ENCODE data around the gene CHAT.
A peak's percentile ranks its signal among the peaks of the same experiment; 100 is the strongest.

Gene CHAT

DNA sequence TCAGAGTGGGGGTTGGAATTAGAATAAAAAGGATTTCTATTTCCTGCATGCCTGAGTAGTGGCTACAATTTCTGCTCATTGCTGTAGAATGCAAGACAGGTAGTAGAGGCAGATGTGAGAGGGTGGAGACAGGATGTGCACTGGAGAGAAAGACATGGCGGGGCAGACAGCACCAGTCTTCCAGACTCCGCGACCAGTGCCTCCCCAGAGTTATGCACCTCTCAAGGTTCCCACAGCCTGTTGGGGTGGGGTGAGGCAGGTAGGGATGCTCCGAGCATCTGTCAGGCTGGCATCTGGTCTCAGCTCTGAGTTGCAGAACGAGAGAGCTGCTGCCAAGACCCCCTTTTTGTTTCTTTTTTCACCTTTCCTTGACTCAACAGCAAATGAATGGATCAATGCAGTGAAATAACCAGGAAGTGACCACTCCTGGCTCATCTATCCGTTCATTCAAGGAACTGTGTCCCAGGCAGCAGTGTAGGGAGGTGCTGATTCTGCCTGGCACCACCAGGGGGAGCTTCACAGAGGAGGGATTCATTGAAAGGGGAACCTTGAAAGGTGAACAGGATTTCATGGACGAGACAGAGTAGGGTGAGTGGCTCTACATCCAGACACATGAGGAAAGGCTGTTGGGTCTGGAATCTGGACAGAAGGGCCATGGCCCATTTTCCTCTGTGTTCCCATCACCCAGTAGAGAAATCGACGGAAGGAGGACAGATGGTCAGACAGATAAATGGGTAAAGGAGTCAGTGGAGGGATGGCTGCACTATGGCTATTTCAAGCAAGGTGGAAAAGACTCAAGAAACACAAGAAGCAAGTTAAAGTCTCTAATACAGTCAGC is 20.9 kb upstream of the CHAT start:
- no peaks in the 10 kb centered on the region for H3F3A ChIP-seq (ENCODE audit: insufficient read depth, low read length)
- H3K4me3 ChIP-seq (ENCODE audit: low read length), result no peak overlapping the region
- H3K9me3 ChIP-seq (replicated peaks; ENCODE audit: insufficient read depth, low read length), result no peaks in the 10 kb centered on the region
- H3K27ac ChIP-seq (ENCODE audit: low read length), result no peak overlapping the region
- no peak overlapping the region for H3K9ac ChIP-seq (ENCODE audit: low read length)
- H3K9me2 ChIP-seq (replicated peaks; ENCODE audit: insufficient read depth, low read length), result no peaks in the 10 kb centered on the region
- no peaks in the 10 kb centered on the region for H3K36me3 ChIP-seq (replicated peaks; ENCODE audit: insufficient read depth, low read length)
- no peaks in the 10 kb centered on the region for H3K27me3 ChIP-seq (replicated peaks; ENCODE audit: insufficient read depth, low read length)
- 0 out of 2 replicates have a peak overlapping the region, but pooled peaks have one; percentile 4 for H3K4me2 ChIP-seq (ENCODE audit: low read depth, low read length)
- TF ChIP-seq EZH2phosphoT487 (IDR thresholded peaks at IDR 0.05; ENCODE audit: low read length), result no peak
- no peak for TF ChIP-seq EZH2 (optimal IDR thresholded peaks at IDR 0.05; ENCODE audit: low read depth, low read length)
- TF ChIP-seq, protein P1, sequence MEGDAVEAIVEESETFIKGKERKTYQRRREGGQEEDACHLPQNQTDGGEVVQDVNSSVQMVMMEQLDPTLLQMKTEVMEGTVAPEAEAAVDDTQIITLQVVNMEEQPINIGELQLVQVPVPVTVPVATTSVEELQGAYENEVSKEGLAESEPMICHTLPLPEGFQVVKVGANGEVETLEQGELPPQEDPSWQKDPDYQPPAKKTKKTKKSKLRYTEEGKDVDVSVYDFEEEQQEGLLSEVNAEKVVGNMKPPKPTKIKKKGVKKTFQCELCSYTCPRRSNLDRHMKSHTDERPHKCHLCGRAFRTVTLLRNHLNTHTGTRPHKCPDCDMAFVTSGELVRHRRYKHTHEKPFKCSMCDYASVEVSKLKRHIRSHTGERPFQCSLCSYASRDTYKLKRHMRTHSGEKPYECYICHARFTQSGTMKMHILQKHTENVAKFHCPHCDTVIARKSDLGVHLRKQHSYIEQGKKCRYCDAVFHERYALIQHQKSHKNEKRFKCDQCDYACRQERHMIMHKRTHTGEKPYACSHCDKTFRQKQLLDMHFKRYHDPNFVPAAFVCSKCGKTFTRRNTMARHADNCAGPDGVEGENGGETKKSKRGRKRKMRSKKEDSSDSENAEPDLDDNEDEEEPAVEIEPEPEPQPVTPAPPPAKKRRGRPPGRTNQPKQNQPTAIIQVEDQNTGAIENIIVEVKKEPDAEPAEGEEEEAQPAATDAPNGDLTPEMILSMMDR (IDR thresholded peaks at IDR 0.05; ENCODE audit: low read length), result peak; percentile 91
- H3K79me2 ChIP-seq (ENCODE audit: low read length), result no peaks in the 10 kb centered on the region
- no peaks in the 10 kb centered on the region for H4K20me1 ChIP-seq (ENCODE audit: insufficient read depth, low read length)
- DNase-seq, result peak; percentile 62
- H3K4me1 ChIP-seq (ENCODE audit: low read length), result no peaks in the 10 kb centered on the region
- H2AFZ ChIP-seq (ENCODE audit: low read length), result no peak overlapping the region

DNA sequence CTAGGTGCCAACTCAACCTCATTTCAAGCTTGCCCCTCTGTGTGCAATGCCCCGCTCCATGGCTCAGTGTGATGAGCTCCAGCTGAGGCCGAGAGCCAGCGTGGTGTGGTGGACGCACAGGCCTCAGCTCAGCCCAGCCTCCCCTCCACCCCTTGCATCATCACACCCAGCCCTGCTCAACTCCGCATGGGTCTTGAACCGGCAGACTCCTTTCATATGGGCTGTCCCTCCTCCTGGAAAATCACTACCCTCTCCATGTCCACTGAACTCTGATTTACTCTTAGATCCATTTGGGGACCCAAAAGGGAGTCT is 20.3 kb upstream of the CHAT start:
- TF ChIP-seq, protein P1 (IDR thresholded peaks at IDR 0.05; ENCODE audit: low read length), result no peak
- TF ChIP-seq EZH2 (optimal IDR thresholded peaks at IDR 0.05; ENCODE audit: low read depth, low read length), result no peak
- no peak for TF ChIP-seq EZH2phosphoT487 (IDR thresholded peaks at IDR 0.05; ENCODE audit: low read length)
- H3K9ac ChIP-seq (ENCODE audit: low read length), result no peak overlapping the region
- H3K4me2 ChIP-seq (ENCODE audit: low read depth, low read length), result no peak overlapping the region
- H3K4me3 ChIP-seq (ENCODE audit: low read length), result no peak overlapping the region
- H3F3A ChIP-seq (ENCODE audit: insufficient read depth, low read length), result no peaks in the 10 kb centered on the region
- no peak for DNase-seq
- no peaks in the 10 kb centered on the region for H4K20me1 ChIP-seq (ENCODE audit: insufficient read depth, low read length)
- H3K9me3 ChIP-seq (replicated peaks; ENCODE audit: insufficient read depth, low read length), result no peaks in the 10 kb centered on the region
- H2AFZ ChIP-seq (ENCODE audit: low read length), result no peak overlapping the region
- H3K27me3 ChIP-seq (replicated peaks; ENCODE audit: insufficient read depth, low read length), result no peaks in the 10 kb centered on the region
- no peaks in the 10 kb centered on the region for H3K79me2 ChIP-seq (ENCODE audit: low read length)
- no peaks in the 10 kb centered on the region for H3K9me2 ChIP-seq (replicated peaks; ENCODE audit: insufficient read depth, low read length)
- no peaks in the 10 kb centered on the region for H3K4me1 ChIP-seq (ENCODE audit: low read length)
- no peak overlapping the region for H3K27ac ChIP-seq (ENCODE audit: low read length)
- H3K36me3 ChIP-seq (replicated peaks; ENCODE audit: insufficient read depth, low read length), result no peaks in the 10 kb centered on the region

DNA sequence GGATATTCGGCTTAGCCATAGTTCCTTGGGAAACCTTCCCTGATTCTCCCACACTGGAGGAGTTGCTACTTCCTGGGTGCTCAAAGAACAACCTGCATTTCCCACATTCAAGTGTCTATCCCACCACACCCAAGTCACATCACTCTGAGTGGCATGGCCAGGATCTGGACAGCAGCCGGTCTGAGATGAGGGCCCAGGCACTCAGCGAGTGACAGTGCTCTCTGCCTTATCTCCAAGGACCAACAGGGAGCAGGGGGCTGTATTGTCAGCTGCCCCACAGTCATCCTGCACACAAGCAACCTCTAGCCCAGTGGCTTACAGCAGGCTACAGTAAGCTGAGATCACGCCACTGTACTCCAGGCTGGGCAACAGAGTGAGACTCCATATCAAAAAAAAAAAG is 19.8 kb upstream of the CHAT start:
- H3K4me3 ChIP-seq (ENCODE audit: low read length), result no peak overlapping the region
- no peak overlapping the region for H3K27ac ChIP-seq (ENCODE audit: low read length)
- DNase-seq, result no peak
- H3K9me2 ChIP-seq (replicated peaks; ENCODE audit: insufficient read depth, low read length), result no peaks in the 10 kb centered on the region
- H3K9me3 ChIP-seq (replicated peaks; ENCODE audit: insufficient read depth, low read length), result no peaks in the 10 kb centered on the region
- no peak overlapping the region for H2AFZ ChIP-seq (ENCODE audit: low read length)
- no peak overlapping the region for H3K4me2 ChIP-seq (ENCODE audit: low read depth, low read length)
- H3F3A ChIP-seq (ENCODE audit: insufficient read depth, low read length), result no peaks in the 10 kb centered on the region
- TF ChIP-seq, protein P1 (IDR thresholded peaks at IDR 0.05; ENCODE audit: low read length), result no peak
- TF ChIP-seq EZH2 (optimal IDR thresholded peaks at IDR 0.05; ENCODE audit: low read depth, low read length), result no peak
- no peak for TF ChIP-seq EZH2phosphoT487 (IDR thresholded peaks at IDR 0.05; ENCODE audit: low read length)
- no peaks in the 10 kb centered on the region for H3K4me1 ChIP-seq (ENCODE audit: low read length)
- no peaks in the 10 kb centered on the region for H4K20me1 ChIP-seq (ENCODE audit: insufficient read depth, low read length)
- H3K79me2 ChIP-seq (ENCODE audit: low read length), result no peaks in the 10 kb centered on the region
- H3K36me3 ChIP-seq (replicated peaks; ENCODE audit: insufficient read depth, low read length), result no peaks in the 10 kb centered on the region
- no peaks in the 10 kb centered on the region for H3K27me3 ChIP-seq (replicated peaks; ENCODE audit: insufficient read depth, low read length)
- no peak overlapping the region for H3K9ac ChIP-seq (ENCODE audit: low read length)
